ENCODE results near the gene CHURC1. TPM values are rescaled to one million over a fixed set of nuclear protein-coding genes. Genes with fewer than 3 reads are reported as not detected.

CHURC1 gene
- total RNA-seq, 1 donor from 2014 or later: 69.6 TPM

DNA sequence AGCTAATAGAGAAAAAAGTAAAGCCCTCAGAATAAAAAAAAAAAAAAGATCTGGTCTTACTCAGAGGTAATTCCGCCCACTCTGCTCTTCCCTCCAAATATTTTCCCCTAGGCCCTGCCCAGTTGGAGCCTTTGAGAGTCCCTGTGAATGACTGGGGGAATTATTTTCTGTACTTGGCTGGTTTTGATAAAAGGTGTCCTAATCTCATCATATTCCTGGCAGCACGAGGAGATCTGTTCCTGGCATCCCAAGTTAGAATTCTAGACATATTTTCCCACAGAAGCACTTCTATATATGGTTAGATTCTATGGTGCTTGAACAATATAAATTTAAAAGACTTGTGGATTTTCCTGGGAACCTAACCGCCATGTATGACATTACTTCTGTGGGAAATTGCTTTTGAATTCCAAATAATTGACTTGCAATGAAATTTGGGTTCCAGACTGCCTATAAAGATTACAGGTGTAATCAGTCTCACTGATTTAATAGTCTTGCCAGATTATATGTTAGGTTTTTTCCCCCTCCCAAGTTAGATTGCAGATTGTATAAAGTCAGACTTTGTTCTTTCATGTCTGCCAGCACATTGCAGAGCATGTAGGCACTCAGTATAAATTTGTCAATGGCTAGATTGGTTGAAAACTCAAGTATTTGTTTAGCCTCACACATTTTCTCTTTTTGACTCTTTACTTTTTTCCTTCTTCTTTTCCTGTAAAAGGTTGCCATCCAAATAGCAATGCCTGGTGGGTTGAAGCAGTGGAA, 16.0 kb downstream of the CHURC1 start:
- Mint-ChIP-seq H3K9me3 (no peaks in the 10 kb centered on the region), H3K27ac (no peak overlapping the region), H3K4me1 (peaks cover 12% of the 10 kb centered on the region), H3K27me3 (no peaks in the 10 kb centered on the region), H3K36me3 (ENCODE audit: low read depth) (peaks cover 68% of the 10 kb centered on the region), H3K4me3 (no peak overlapping the region)
- intact Hi-C loops (cut with micrococcal nuclease): no loop called here
- no peak for TF ChIP-seq CTCF (IDR thresholded peaks at IDR 0.05)
- DNase-seq: no peak
- no peak for ATAC-seq (ENCODE audit: low read depth)
- ChIA-PET POLR2A (no interaction called here), CTCF (interaction anchor here (1.0 kb wide), 1 partner anchor 9 kb away, joined by 3 read pairs; no protein-coding TSS in a partner anchor)

DNA sequence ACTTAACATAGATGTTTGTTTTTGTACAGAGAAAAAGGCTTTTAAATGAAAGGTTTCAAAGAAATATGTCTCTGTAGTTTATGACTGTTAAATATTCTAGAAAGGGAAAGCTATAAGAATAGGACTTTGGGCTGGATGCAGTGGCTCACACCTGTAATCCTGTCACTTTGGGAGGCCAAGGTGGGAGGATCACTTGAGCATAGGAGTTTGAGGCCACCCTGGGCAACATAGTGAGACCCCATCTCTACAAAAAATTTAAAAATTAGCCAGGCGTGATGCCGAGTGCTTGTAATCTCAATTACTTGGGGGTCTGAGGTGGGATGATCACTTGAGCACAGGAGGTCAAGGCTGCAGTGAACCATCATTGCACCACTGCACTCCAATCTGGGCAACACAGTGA, 16.9 kb downstream of the CHURC1 start:
- DNase-seq (no peak), ATAC-seq (ENCODE audit: low read depth) (no peak)
- ChIA-PET CTCF (interaction anchor here (1.0 kb wide), 1 partner anchor 10 kb away, joined by 3 read pairs; no protein-coding TSS in a partner anchor), POLR2A (interaction anchor here (0.8 kb wide), 1 partner anchor 16 kb away, joined by 4 read pairs; the partner anchor contains the start of gene CHURC1)
- Mint-ChIP-seq H3K4me1 (peaks cover 11% of the 10 kb centered on the region), H3K27me3 (no peaks in the 10 kb centered on the region), H3K4me3 (no peak overlapping the region), H3K9me3 (no peaks in the 10 kb centered on the region), H3K27ac (no peak overlapping the region), H3K36me3 (ENCODE audit: low read depth) (peaks cover 68% of the 10 kb centered on the region)
- intact Hi-C loops (cut with micrococcal nuclease): no loop called here
- TF ChIP-seq CTCF (IDR thresholded peaks at IDR 0.05): no peak

DNA sequence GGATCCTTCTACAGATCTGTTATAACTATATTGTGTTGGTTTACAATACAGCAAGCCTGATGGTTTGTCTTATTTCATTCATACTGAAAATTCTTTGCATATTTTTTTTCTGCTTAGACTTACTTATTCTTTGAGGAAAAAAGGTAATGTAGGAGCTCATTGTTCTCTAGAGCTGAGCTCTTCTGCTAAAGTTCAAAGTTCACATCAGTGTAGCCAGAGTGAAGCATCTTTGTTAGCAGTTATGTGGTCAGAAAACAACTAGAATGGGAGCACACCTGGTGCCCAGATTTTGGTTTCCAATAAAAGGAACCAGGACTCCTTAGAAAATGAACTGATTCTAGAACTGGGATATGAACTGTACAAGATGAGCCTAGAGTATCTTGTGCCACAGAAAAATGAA, 18.0 kb downstream of the CHURC1 start:
- Mint-ChIP-seq H3K27me3 (no peaks in the 10 kb centered on the region), H3K4me1 (peaks cover 3% of the 10 kb centered on the region), H3K4me3 (no peak overlapping the region), H3K27ac (no peak overlapping the region), H3K36me3 (ENCODE audit: low read depth) (peaks cover 71% of the 10 kb centered on the region), H3K9me3 (no peaks in the 10 kb centered on the region)
- ATAC-seq (ENCODE audit: low read depth) (no peak), DNase-seq (no peak)
- CTCF ChIA-PET: no interaction called here
- POLR2A ChIA-PET: no interaction called here
- intact Hi-C loops (cut with micrococcal nuclease): no loop called here
- TF ChIP-seq CTCF (IDR thresholded peaks at IDR 0.05): no peak

DNA sequence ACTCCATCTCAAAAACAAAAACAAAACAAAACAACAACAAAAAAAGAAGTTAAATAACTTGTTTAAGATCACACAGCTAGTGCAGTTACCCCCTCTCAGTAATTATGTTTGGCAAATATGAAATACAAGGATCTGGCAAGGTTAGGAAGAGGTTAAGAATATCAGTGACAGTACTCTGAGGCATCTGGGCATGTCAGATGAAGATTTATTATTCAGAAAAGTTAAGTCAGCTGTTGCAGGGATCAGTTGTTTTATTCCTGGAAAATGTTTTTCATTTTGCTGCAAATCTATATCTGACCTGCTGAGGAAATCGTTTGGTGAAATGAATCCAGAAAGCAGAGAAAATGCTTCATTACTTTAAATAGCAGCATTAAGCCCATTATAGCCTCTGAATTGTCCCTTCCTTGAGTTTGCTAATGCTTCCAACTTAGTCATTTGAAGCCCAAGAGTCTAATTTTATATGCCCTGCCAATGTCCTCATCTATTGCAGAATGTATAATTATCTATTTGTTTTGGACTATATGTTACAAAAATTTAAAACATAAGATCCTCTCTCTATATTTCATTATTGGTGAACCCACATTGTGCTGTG, 20.2 kb downstream of the CHURC1 start:
- no peaks in the 10 kb centered on the region for H3K9me3 Mint-ChIP-seq
- TF ChIP-seq CTCF (IDR thresholded peaks at IDR 0.05): no peak
- H3K4me1 Mint-ChIP-seq: no peaks in the 10 kb centered on the region
- H3K27ac Mint-ChIP-seq: no peak overlapping the region
- DNase-seq (no peak), ATAC-seq (ENCODE audit: low read depth) (no peak)
- CTCF ChIA-PET: no interaction called here
- H3K27me3 Mint-ChIP-seq: no peaks in the 10 kb centered on the region
- intact Hi-C loops (cut with micrococcal nuclease): no loop called here
- peaks cover 92% of the 10 kb centered on the region for H3K36me3 Mint-ChIP-seq (ENCODE audit: low read depth)
- POLR2A ChIA-PET: no interaction called here
- H3K4me3 Mint-ChIP-seq: no peak overlapping the region

DNA sequence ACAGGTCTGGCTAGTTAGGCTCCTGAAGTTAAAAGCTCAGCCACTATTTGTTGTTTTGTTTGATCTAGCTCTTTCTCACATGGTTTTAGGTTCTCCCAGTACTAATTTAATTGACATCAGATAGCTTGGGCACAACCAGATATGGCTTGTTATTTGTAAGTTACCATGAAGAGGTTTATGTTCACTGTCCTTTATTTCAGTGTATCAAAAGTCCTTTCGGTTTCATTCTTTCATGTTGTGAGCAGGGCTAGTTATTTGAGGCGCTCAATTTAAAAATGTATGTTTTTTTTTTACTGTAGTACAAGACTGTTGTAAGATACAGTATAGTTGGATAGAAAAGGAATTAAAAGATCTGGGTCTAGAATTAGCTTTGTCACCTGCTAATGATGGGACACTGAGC, 21.3 kb downstream of the CHURC1 start:
- TF ChIP-seq CTCF (IDR thresholded peaks at IDR 0.05): no peak
- H3K4me3 Mint-ChIP-seq: no peak overlapping the region
- no peaks in the 10 kb centered on the region for H3K9me3 Mint-ChIP-seq
- POLR2A ChIA-PET: no interaction called here
- no peaks in the 10 kb centered on the region for H3K4me1 Mint-ChIP-seq
- peaks cover 92% of the 10 kb centered on the region for H3K36me3 Mint-ChIP-seq (ENCODE audit: low read depth)
- no peak for ATAC-seq (ENCODE audit: low read depth)
- DNase-seq: no peak
- intact Hi-C loops (cut with micrococcal nuclease): no loop called here
- CTCF ChIA-PET: no interaction called here
- no peaks in the 10 kb centered on the region for H3K27me3 Mint-ChIP-seq
- H3K27ac Mint-ChIP-seq: no peak overlapping the region
